H54 (cell line): Measurements from ENCODE around the gene NHSL2.
"Not testable (repeated sequence)": the region's sequence is repeated elsewhere in the genome, so short reads cannot be mapped to it uniquely, and the experiment has no call there.

Experiments used
- DNase-seq: peaks from one replicate; pipeline ENCODE4 v3.0.0; 2011; ENCODE audit warnings: low spot score, mixed read lengths; ENCODE audit not compliant: insufficient read length
- FAIRE-seq: peaks from 3 replicates; lab custom pipeline; 2011; peaks lifted over from hg19 to GRCh38; lab: Jason Lieb, UNC
- POLR2A ChIP-seq: IDR thresholded peaks from 2 replicates; pipeline ENCODE4 v1.6.1; 2011; ENCODE audit warnings: low read depth, mild to moderate bottlenecking, low read length

The NHSL2 gene

DNA sequence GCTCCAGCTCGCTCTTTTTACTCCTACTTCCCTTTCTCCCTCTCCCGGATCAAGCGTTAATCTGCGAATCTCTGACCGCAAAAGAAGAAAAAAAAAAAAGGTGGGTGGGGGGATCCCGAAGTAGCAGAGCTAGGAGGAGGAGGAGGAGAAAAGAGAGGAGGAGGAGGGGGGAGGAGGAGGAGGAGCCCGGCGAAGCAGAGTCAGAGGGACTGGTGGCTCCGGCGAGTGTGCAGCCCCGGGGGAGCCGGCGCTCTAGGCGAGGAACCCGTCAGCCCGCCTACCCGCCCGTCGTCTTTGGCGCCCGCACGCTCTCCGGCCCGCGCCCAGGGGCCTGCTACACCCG is at the start of gene NHSL2:
Gene NHSL2 (plus strand): TSS at position 203 of the 343 bp plus-strand sequence.
- no peak for TF ChIP-seq POLR2A
- DNase-seq (no peak), FAIRE-seq (no peak)

DNA sequence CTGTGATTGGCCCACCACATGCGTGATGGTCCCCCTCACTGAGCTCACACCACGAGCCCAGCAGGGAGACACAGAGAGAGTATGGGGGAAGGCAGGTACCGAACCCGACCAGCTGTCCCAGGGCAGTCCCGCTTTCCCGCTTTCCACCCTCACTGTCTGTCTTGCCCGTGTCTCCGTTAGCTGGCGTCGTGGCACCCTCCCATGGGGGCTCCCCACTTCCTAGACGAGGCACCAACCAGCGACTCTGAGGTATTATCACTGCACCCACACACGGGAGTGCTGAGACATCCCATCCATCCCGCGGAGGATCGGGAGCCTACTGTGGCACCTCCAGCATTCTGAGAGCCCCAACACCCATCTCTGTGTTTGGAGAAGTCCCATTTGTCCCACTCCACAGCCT is 43.0 kb upstream of the NHSL2 start:
- DNase-seq (no peak), FAIRE-seq (no peak)
- no peak for TF ChIP-seq POLR2A

DNA sequence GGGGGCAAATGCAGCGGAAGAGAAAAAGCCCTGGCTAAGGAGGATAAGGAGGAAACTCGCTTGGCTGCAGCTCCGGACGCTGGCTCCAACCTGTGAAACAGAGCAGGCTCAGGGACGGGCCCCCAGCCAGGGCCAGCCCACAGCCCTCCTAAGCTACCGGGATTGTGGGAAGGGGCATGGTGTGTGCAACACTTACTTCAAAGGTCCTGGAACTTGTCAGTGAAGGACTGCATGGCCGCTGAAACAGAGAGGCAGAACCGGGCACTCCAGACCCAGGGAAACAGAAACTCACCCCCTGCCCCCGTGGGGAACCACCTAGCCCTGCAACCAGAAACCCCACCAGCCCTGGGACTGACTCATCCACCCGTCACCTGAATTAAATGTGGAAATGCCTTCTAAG is 41.1 kb upstream of the NHSL2 start:
- DNase-seq, FAIRE-seq: not testable (repeated sequence)

DNA sequence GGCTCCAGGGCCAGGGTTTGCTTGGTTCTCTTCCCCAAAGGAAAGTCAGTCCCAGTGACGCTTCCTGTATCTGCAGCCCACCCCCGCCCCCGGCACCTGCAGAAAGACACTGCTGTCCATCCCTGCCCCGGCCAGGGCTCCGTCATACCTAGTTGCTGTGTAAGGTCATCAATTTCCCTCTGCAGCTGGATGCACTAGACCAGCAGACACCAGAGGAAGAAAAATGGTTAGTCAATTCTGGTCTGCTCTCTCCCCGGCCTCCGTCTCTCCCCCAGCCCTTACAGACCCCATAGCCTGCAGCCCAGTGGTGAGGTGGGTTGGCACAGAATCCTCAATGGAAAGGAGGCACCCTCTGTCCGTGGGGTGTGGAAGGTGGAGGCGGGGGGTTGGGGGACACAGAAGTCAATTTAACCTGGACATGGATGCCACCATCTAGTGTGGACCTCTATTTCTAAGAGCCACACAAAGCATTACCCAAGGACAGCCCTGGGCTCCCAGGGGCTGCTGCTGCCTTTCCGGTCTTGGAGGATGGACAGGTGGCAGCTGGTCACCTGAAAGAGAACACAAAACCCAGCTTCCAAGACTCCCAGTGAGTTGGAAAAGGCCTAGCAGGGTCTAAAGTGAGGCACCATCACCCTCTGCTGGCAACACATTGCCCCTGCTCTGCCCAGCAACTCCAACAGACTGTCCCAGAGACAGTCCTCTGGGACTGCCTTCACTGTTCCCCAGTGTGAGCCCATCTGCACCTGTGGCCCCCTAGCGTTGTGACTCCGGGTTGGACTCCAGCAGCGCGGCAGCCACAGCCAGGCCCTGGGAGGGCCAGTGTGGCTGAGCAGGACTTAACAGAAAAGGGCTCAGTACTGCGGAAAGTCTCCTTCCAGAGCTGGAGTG is 40.2 kb upstream of the NHSL2 start:
- no peak for TF ChIP-seq POLR2A
- FAIRE-seq (no peak), DNase-seq (no peak)

DNA sequence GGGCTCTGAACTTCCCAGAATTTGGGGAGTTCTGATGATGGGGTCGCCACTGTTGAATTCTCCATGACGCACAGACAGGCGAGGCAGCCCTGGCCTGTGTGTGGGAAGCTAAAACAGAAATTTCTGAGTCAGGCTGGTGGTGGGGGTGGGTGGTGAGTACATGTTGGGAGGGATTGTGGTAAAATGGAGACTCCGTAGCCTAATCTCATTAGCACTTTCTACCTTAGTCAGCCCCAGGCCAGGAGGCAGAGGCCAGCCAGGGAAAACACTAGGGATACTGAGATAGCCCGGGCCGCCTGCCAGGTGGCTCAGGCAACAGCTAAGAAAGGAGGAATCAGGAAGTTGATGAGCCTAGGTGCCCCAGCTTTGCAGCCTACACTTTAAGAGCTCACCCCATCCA is 39.3 kb upstream of the NHSL2 start:
- DNase-seq (no peak), FAIRE-seq (no peak)
- no peak for TF ChIP-seq POLR2A

DNA sequence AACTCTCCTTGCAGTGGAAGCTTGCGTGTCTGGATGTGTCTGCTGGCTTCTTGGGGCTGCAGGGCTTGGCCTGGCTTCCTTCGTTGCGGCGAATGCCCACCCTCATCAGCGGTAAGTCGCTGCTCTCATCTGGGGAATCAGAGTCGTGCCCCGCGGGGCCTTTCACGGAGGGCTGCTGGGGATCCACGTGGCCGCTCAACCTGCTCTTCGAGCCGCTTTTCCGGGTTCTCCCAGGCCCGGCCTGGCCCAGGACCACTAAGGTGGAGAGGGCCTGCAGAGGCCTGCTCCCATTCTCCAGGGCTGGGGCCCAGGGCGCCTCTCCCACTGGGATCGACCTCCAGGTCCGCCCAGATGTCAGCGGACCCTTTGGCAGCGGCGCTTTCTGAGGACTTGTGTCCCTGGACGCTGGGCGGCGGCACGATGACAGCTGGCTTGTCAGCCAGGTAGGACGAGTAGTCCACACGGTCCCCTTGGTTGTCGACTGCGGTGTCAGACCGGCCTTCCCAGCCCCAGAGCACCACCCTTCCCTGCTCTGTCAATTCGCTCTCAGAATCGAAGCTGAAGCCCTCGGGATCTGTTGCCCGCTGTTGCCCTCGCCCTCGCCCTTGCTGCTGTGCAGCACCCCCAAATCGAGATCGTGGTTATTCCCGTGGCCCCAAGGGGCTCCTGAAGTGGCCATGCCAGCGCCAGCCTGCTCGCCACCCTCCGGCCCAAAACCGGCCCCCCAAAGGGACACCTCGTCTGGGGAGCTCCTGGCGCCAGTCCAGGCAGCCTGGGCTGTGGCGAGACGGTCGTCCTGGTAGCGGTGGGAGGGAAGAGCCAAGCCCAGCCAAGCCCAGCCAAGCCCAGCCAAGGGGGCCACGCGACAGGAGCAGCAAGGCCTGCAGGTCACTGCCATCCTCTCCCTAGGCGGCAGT is 37.8 kb upstream of the NHSL2 start:
- DNase-seq (no peak), FAIRE-seq (no peak)
- no peak for TF ChIP-seq POLR2A

DNA sequence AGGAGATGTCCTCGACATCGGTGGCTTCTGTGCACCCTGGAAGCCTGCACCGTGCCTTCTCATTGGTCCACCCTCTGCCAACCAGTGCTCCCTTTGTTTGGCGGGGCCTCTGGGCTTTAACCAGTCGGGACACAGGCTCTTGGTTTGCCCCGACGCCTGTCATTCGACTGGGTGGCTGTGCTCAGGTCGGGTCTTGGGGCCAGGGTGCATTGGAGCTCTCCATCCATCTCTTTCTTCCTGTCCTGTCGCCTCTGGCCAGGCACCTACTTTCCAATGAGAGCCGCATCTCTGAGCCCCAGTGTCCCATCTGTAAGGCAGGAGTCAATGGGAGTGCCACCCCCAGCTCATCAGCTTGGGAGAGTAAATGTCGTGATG is 37.2 kb upstream of the NHSL2 start:
- FAIRE-seq, result no peak
- DNase-seq, result no peak
- TF ChIP-seq POLR2A, result no peak

DNA sequence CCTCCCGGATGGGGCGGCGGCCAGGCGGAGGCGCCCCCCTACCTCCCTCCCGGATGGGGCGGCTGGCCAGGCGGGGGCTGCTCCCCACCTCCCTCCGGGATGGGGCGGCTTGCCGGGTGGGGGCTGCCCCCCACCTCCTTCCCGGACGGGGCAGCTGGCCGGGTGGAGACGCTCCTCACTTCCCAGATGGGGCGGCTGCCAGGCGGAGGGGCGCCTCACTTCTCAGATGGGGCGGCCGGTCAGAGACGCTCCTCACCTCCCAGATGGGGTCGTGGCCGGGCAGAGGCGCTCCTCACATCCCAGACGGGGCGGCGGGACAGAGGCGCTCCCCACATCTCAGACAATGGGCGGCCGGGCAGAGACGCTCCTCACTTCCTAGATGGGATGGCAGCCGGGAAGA is 33.8 kb upstream of the NHSL2 start:
- not testable (repeated sequence) for FAIRE-seq, DNase-seq

DNA sequence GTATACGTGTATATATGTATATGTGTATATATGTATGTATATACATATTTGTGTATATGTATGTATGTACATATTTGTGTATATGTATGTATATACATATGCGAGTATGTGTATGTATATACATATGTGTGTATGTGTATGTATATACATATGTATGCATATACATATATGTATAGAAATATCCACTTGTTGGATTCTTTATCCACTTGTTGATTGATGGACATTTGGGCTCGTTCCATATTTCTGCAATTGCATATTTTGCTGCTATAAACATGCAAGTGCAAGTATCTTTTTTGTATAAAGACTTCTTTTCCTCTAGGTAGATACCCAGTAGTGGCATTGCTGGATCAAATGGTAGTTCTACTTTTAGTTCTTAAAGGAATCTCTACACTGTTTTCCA is 25.5 kb upstream of the NHSL2 start:
- TF ChIP-seq POLR2A, result no peak
- FAIRE-seq (no peak), DNase-seq (no peak)

DNA sequence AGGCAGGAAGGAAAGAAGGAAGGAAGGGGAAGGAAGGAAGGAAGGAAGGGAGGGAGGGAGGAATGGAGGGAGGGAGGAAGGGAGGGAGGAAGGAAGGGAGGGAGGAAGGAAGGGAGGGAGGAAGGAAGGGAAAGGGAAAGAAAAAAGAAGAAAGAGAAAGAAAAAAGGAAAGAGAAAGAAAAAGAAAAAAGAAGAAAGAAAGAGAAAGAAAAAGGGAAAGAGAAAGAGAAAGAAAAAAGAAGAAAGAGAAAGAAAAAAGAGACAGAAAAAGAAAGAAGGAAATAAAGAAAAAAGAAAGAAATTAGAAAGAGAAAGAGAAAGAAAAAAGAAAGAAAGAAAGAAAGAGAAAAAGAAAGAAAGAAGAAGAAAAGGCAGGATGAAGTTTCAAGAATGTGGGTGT is 15.0 kb upstream of the NHSL2 start:
- DNase-seq (no peak), FAIRE-seq (no peak)
- TF ChIP-seq POLR2A, result no peak

DNA sequence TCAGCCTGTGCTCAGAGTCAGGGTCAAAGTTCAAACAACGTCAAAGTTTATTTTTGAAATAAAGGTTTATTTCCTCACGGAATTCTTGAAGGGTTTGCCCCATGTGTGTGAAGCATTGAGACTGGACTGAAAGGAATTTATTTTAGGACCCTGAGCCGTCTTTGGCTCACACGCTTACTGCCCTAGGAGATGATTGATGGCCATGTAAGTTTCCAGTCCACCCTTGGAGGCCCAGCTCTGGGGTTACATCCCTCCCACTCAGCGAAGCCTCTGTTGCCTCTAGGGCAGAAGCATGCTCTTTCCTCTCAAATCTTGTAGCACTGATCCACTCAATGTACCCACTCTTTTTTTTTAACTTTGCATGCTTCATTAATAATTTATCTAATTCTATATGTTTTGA is 4.5 kb upstream of the NHSL2 start:
- FAIRE-seq, result no peak
- DNase-seq, result no peak
- no peak for TF ChIP-seq POLR2A

DNA sequence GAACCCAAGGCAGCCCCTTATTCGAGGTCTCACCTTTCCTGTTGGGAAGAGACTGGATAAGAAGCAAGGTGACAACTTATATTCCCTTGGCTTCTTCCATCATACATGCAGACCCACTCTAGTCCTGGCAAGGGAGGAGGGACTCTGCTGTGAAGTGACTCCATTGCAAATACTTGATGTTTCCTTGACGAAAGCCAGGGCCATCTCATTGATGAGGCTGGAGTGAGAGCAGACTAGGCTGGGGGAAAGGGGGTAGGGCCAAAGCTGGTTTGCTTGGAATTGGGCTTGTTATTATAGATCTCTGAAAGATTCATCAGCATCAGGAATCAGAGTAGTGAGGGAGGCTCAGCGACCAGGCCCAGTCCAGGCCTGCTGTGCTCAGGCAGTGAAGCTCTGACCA is 2.3 kb upstream of the NHSL2 start:
- DNase-seq (no peak), FAIRE-seq (no peak)
- no peak for TF ChIP-seq POLR2A

DNA sequence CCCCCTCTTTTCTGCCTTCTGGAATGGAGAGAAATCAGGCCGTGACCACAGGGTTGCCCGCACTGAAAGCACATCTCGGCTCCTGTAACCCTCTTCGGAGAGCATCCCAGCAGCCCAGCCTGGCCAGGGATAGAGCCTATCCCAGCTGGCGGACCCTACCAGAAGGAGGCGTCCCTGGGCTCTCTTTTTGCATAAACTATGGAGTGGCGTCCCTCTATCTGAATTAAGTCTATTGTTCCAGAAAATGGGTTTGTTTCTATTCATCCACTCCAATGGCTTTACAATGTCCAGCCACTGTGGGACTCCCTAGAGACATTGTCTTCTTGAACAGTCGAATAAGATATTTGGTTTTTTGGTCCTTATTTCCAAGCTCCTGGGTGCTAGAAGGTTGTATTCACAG is 689 bp upstream of the NHSL2 start:
- FAIRE-seq, result no peak
- TF ChIP-seq POLR2A, result no peak

DNA sequence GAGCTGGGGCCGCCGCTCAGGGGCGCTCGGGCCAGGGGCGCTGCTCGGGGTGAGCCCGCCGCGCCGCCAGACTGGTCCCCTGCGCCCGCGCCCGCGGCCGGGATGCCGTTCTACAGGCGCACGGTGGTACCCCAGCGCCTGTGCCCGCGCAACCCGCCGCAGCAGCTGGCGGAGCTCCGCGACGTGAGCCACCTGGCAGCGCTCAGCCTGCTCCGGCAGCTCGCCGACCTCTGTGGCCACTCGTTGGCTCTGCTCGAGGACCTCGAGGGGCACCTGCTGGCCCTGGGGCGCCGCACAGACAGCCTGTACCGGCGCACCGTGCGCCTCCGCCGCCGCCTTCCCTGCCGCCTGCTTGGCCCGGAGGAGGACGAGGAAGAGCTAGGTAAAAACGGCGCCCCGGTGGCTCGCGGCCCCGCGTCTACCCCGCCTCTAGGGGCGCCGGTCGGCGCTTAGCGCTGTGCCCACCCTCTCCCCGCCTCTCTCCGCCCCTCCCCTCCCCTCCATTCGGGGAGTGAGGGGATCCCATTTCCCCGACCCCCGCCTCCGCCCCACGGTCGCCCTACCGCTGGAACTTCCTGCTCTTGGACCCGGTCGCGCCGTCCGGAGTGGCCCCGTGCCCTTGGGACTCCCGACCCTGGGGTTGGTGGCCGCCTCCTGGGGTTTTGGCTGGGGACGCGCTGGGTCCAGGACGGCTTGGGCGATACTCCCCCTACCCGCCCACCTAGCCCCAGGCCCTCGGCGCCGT is 513 bp downstream of the NHSL2 start:
- no peak for FAIRE-seq

More for the DNA sequence above, 689 bp upstream of the NHSL2 start:
- DNase-seq, result no peak

More for the DNA sequence above, 513 bp downstream of the NHSL2 start:
- no peak for TF ChIP-seq POLR2A
- DNase-seq, result no peak
